Measurements from ENCODE around the gene CSMD2.

Gene CSMD2

GRCh38 chr1:33666616-33667015, 498.4 kb downstream of the CSMD2 start:
- no peak for DNase-seq

- no peak for DNase-seq
These were observed 503.1 kb downstream of the CSMD2 start for GRCh38 chr1:33661811-33662454.

- DNase-seq = no peak
These were observed 504.1 kb downstream of the CSMD2 start for GRCh38 chr1:33660956-33661355.

GRCh38 chr1:33660244-33660643, 504.8 kb downstream of the CSMD2 start:
- DNase-seq = no peak

- DNase-seq = no peak
These were observed 505.4 kb downstream of the CSMD2 start for GRCh38 chr1:33659641-33660040.

- DNase-seq = no peak
These were observed 507.2 kb downstream of the CSMD2 start for GRCh38 chr1:33657833-33658232.

- DNase-seq = no peak
These were observed 508.5 kb downstream of the CSMD2 start for GRCh38 chr1:33656467-33657005.

- no peak for DNase-seq
These were observed 509.5 kb downstream of the CSMD2 start for GRCh38 chr1:33655496-33655895.

GRCh38 chr1:33654267-33654834, 510.7 kb downstream of the CSMD2 start:
- DNase-seq = no peak

- no peak for DNase-seq
These were observed 511.8 kb downstream of the CSMD2 start for GRCh38 chr1:33653226-33653625.

- DNase-seq = no peak
These were observed 514.3 kb downstream of the CSMD2 start for GRCh38 chr1:33650708-33651107.

- DNase-seq = no peak
These were observed 515.3 kb downstream of the CSMD2 start for GRCh38 chr1:33649759-33650158.

GRCh38 chr1:33643216-33643615, 521.8 kb downstream of the CSMD2 start:
- DNase-seq = no peak

- DNase-seq = no peak
These were observed 523.8 kb downstream of the CSMD2 start for GRCh38 chr1:33641104-33641830.

GRCh38 chr1:33640114-33640660, 524.8 kb downstream of the CSMD2 start:
- DNase-seq = no peak

GRCh38 chr1:33637846-33638440, 527.1 kb downstream of the CSMD2 start:
- no peak for DNase-seq

- no peak for DNase-seq
These were observed 528.8 kb downstream of the CSMD2 start for GRCh38 chr1:33636209-33636608.

GRCh38 chr1:33635336-33636012, 529.6 kb downstream of the CSMD2 start:
- no peak for DNase-seq

- no peak for DNase-seq
These were observed 530.2 kb downstream of the CSMD2 start for GRCh38 chr1:33634806-33635205.

GRCh38 chr1:33634143-33634542, 530.9 kb downstream of the CSMD2 start:
- no peak for DNase-seq

GRCh38 chr1:33633019-33633801, 531.8 kb downstream of the CSMD2 start:
- DNase-seq = peak; percentile 85

- no peak for DNase-seq
These were observed 534.3 kb downstream of the CSMD2 start for GRCh38 chr1:33630686-33631085.

All from T-helper 9 cell (primary cell).